ENCODE results near the gene TMEM222. TPM values are rescaled to one million over a fixed set of nuclear protein-coding genes. Genes with fewer than 3 reads are reported as not detected.

The TMEM222 gene
- total RNA-seq, 4 donors from 2014 or later = 20.0 to 33.0 (median 27.1) TPM

DNA sequence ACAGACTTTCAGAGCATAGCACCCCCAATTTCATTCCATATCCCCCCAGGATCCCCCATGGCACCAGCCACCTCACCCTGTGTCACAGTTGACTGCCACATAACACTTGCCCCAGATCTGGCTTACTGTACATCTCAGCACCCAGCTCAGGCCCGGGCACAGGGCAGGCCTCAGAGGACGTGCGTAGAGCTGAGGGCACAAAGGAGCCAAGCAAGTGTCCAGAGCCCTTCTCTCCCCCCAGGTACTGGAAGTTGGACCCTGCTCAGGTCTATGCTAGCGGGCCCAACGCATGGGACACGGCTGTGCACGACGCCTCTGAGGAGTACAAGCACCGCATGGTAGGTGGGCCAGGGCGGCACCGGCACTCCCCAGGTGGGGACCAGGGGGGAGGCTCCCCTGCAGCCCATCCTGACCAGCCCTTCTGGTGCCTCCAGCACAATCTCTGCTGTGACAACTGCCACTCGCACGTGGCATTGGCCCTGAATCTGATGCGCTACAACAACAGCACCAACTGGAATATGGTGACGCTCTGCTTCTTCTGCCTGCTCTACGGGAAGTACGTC lies 11.8 kb downstream of the TMEM222 start:
- no peak for TF ChIP-seq POLR2A (IDR thresholded peaks at IDR 0.05)
- TF ChIP-seq, protein P1, sequence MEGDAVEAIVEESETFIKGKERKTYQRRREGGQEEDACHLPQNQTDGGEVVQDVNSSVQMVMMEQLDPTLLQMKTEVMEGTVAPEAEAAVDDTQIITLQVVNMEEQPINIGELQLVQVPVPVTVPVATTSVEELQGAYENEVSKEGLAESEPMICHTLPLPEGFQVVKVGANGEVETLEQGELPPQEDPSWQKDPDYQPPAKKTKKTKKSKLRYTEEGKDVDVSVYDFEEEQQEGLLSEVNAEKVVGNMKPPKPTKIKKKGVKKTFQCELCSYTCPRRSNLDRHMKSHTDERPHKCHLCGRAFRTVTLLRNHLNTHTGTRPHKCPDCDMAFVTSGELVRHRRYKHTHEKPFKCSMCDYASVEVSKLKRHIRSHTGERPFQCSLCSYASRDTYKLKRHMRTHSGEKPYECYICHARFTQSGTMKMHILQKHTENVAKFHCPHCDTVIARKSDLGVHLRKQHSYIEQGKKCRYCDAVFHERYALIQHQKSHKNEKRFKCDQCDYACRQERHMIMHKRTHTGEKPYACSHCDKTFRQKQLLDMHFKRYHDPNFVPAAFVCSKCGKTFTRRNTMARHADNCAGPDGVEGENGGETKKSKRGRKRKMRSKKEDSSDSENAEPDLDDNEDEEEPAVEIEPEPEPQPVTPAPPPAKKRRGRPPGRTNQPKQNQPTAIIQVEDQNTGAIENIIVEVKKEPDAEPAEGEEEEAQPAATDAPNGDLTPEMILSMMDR (IDR thresholded peaks at IDR 0.05) = no peak
- DNase-seq = no peak
- H3K4me3 ChIP-seq = no peak overlapping the region
- H3K27me3 ChIP-seq = no peaks in the 10 kb centered on the region
- H3K9me3 ChIP-seq = no peaks in the 10 kb centered on the region
- intact Hi-C loops (cut with DNase I) = no loop called here
- H3K27ac ChIP-seq = no peak overlapping the region
- 79 to 100% methylated on average over 6 to 9 of the region's 17 CpGs for WGBS, 2 donors
- H3K4me1 ChIP-seq = peaks cover 5 to 27% (median 11%) of the 10 kb centered on the region in 3 donors
- peaks cover 42 to 90% (median 47%) of the 10 kb centered on the region in 3 donors for H3K36me3 ChIP-seq

DNA sequence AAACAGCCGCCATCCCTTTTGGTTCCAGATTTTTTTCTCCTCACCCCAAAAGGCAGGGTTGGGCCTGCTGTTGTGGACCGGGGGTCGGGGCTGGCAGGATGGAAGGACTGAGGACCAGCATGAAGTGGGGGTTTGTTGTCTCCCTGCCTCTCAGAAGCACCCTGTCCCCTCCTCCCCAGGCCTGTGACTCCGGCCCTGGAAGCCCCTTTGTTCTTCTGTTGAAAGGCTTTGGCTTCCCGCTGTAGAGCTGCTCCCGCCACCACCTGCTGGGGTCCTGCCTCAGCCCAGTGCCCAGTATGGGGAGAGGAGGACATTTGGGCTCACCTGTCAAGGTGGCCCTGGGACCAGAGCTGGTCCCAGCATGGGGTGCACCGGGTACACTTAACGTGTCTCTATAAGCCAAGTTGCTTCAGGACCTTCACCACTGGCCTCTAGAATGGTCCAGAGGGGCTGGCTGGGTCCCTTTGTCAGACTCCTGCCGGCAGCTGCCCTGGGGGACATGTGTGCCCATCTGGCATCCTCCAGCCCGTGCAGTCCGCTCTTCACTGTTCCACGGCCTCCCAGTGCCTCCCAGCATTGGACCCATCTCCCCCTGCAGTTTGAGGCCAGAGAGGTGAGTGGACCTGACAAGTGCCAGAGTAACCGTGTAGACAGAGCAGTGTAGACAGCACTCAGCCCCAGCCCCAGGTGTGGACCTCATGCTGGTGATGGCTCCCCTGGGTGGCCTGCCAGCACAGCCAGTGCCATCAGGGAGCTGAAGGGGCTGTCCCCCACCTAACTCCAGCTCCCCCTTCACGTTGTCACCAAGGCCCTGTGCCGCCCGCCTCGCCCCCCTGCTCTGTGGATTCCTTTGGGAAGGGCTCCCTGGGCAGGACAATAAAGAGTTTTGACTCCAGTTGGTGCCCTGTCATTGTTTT lies 13.8 kb downstream of the TMEM222 start:
- H3K27ac ChIP-seq = no peak overlapping the region
- intact Hi-C loops (cut with DNase I) = no loop called here
- H3K36me3 ChIP-seq = peaks cover 42 to 70% (median 47%) of the 10 kb centered on the region in 3 donors
- TF ChIP-seq, protein P1 (IDR thresholded peaks at IDR 0.05) = no peak
- no peak for TF ChIP-seq POLR2A (IDR thresholded peaks at IDR 0.05)
- no peaks in the 10 kb centered on the region for H3K27me3 ChIP-seq
- no peak for DNase-seq
- no peak overlapping the region for H3K4me3 ChIP-seq
- peaks cover 5 to 38% (median 13%) of the 10 kb centered on the region in 3 donors for H3K4me1 ChIP-seq
- 84 to 88% methylated on average over 6 to 10 of the region's 17 CpGs for WGBS, 2 donors
- no peaks in the 10 kb centered on the region for H3K9me3 ChIP-seq

DNA sequence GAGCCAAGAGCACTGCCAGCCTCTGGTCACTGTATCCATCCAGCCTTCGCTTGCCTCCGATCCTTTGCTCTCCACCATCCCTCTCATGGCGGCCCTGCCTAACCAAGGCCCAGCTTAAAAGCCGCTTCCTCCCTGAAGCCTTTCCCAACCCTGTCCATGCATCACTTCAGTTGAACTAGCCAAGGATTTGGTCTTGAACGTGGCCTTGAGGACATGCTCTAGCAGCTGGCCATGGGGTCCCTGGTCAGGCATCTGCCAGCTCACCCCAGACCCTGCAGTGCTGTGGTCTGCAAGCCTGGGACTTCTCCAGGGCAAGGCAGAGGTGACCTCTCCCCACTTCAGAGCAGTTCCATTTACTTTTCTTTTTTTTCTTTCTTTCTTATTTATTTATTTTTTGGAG lies 14.8 kb downstream of the TMEM222 start:
- Histone ChIP-seq H3K27me3 (no peaks in the 10 kb centered on the region), H3K27ac (no peak overlapping the region), H3K9me3 (no peaks in the 10 kb centered on the region), H3K4me1 (peaks cover 12 to 38% (median 21%) of the 10 kb centered on the region in 3 donors), H3K36me3 (peaks cover 40 to 60% (median 47%) of the 10 kb centered on the region in 3 donors), H3K4me3 (no peak overlapping the region)
- DNase-seq = no peak
- WGBS, 2 donors = 92 to 96% methylated on average over 4 to 5 of the region's 5 CpGs
- TF ChIP-seq, protein P1 (IDR thresholded peaks at IDR 0.05) = no peak
- intact Hi-C loops (cut with DNase I) = no loop called here

DNA sequence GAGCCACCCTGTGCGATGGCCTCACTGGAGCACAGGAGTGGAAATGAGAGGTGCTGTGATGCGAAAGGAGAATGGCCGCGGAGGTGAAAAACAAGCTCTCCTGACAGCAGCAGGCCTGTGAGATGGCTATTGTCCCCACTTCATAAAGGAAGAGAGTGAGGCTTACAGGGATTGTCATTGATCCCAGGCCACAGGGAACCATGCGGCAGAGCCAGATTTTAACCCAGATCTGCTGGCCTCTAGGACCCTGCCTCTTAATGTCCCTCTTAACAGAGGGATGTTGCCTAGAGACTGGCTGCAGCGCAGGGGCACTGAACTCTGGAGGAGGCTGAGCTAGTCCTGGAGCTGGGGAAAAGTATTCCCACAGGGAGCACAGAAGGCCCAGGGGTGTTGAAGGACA lies 16.8 kb downstream of the TMEM222 start:
- no peak overlapping the region for H3K4me3 ChIP-seq
- intact Hi-C loops (cut with DNase I) = no loop called here
- DNase-seq = no peak
- H3K36me3 ChIP-seq = peaks cover 24 to 40% (median 30%) of the 10 kb centered on the region in 3 donors
- H3K27me3 ChIP-seq = no peaks in the 10 kb centered on the region
- no peaks in the 10 kb centered on the region for H3K9me3 ChIP-seq
- TF ChIP-seq POLR2A (IDR thresholded peaks at IDR 0.05) = no peak
- TF ChIP-seq, protein P1 (IDR thresholded peaks at IDR 0.05) = no peak
- peaks cover 7 to 33% (median 14%) of the 10 kb centered on the region in 3 donors for H3K4me1 ChIP-seq
- peak overlapping the region in 1 of 4 donors; percentile 98 for H3K27ac ChIP-seq
- WGBS, 2 donors = 82 to 96% methylated on average over 5 to 6 of the region's 6 CpGs

DNA sequence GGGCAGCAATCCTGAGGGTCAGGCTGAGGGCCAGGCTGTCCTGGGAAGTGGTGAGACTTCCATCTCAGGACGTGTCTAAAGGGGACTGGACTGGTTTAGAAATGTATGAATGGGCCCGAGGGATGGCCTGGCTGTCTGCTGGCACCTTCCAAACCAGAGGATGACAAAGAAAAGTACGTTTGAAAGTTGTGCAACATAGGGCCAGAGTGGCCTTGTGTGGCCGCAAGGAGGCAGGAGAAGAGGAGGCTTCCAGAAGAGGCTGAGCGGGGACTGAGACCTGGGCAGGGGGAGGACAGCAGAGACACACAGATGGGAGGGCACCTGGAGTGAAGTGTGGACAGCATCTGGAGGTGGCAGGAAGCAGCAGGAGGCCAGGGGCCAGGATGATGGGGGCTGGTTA lies 17.2 kb downstream of the TMEM222 start:
- H3K27me3 ChIP-seq = no peaks in the 10 kb centered on the region
- 51 to 64% methylated on average over 5 of the region's 5 CpGs for WGBS, 2 donors
- peak overlapping the region in 2 of 4 donors; percentile 87 to 98 for H3K27ac ChIP-seq
- no peak overlapping the region for H3K4me3 ChIP-seq
- H3K4me1 ChIP-seq = peaks cover 7 to 38% (median 18%) of the 10 kb centered on the region in 3 donors
- no peak for DNase-seq
- intact Hi-C loops (cut with DNase I) = no loop called here
- TF ChIP-seq POLR2A (IDR thresholded peaks at IDR 0.05) = no peak
- TF ChIP-seq, protein P1 (IDR thresholded peaks at IDR 0.05) = no peak
- peaks cover 19 to 36% (median 26%) of the 10 kb centered on the region in 3 donors for H3K36me3 ChIP-seq
- H3K9me3 ChIP-seq = no peaks in the 10 kb centered on the region
